ENCODE measurements around the gene ITPKC.
"Not testable (repeated sequence)": the region's sequence is repeated elsewhere in the genome, so short reads cannot be mapped to it uniquely, and the experiment has no call there.

The ITPKC gene

DNA sequence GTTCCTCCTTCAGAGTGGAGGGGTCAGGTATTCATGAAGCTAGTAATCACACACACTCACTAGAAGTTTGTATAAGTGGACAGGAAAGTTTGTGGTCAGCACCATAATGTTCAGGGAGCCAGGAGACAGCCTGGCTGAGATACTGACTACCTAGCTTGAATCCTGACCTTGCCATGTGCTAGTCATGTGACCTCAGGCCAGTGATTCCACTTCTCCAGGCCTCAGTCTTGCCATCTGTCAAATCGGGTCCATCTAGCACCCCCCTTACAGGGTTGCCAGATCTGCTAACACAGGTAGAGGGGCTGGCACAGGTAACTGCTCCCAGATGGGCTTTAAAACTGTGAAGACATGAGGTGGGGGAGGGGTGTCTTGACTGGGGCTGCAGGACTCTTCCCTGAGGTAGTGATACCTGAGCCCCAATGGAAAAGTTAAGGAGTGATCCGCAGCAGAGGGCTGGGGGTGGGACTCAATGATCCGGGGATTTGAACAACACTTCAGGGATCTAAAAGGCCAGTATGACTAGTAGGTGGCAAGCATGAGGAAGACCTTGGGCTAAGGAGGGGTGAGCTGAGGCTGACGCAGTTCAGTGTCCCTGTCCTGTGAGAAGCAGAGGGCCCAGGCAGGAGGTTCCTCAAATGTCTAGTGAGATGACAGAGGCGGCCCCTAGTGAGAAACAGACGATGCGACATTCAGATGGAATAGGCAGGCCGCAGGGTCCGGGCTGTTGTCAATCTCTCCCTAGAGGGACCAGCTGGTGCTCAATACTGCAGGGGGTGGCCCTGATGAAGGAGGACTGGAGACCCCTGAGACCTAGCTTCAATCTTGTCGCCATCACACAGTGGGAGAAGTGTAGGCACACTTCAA lies 24.8 kb downstream of the ITPKC start:
- no peak for DNase-seq (ENCODE audit: low read depth)

DNA sequence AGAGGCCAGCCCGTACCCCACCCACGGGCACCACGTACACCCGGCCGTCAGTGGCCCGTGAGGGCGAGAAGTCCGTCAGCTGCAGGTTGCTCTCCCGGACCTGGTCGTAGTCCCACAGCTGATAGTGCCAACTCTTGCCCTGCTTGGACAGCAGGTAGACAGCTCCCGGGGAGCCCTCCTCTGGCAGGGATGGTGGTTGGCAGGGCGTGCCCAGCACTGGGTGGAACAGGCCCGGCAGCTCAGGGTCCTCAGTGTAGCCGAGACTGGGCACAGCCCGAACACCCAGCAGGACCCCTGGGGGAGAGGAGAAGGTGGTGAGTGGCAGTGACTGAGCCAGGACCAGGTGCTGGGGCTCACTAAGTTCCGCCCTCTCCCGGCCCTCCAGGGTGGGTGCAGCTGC lies 25.6 kb downstream of the ITPKC start:
- DNase-seq (ENCODE audit: low read depth): no peak

DNA sequence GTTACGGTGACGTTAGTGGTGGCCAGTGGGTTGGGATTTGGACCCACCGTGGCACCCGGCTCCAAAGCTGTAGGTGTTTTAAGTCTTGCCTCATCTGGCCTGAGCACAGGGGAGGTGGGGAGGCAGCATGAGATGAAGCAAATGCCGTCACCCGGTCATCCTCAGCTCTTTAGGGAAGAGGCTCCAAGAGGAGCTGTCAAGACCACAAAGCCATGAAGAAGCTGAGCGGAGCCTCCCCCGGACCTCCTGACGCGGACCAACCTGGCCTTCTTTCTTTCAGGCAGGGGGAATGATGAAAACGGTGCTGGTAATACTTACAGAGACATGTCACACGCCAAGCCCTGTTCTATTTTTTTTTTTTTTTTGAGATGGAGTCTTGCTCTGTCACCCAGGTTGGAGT lies 26.0 kb downstream of the ITPKC start:
- DNase-seq (ENCODE audit: low read depth): no peak

DNA sequence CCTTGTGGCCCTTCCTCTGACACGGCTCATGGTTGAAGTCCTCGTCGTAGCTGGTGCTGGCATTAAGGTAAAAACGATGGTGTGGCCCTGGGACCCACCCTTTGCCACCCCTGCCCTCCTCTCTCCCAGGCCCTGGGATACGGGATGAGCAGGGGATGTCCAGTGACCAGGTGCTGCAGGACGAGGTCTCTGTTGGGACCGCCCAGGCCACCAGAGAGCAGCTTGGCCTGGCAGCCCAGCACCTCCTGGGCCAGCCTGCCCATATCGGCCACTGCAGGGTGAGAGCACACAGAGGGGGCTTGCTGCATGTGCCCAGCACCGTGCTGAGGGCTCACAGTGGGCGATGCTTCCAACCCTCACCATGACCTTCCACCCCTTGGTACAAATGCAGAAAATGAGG lies 27.0 kb downstream of the ITPKC start:
- DNase-seq (ENCODE audit: low read depth): no peak

DNA sequence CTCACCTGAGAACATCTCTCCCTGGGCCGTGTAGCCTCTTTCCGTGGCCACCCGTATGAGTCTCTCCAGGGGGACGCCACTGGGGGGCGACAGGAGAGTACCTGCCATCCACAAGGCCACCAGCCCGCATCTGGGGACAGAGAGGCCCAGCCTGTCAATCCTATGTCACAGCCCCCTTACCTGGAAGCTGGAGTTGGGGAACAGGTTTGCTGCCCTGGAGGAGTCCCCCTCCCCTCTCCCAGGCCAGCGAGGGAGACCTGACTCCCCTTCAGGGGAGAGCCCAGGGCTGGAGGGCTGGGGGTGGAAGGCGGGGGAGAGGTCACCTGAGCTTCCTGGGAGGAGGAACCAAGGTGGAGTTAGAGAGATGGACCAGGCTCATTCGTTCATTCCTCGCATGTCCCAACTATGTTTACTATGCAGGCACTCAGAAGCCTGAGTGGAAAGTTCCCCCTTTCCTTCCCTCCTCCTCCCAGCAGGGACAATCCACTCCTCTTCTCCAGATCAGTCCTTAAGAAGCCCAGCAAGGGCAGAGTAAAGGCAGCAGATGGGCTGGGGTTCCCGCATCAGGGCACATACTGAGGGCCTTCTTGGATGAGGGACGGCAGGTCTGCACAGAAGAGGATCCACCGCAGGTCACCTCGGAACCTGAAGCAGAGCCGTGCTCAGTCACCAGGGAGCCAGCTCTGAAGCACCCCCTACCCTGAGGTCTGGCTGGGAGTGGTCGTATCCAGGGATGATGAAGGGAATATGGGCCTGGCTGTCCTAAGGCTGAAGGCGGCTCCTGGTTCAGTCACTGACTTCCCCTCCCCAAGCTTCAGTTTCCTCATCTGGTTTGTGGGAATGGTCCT lies 27.9 kb downstream of the ITPKC start:
- no peak for DNase-seq (ENCODE audit: low read depth)

DNA sequence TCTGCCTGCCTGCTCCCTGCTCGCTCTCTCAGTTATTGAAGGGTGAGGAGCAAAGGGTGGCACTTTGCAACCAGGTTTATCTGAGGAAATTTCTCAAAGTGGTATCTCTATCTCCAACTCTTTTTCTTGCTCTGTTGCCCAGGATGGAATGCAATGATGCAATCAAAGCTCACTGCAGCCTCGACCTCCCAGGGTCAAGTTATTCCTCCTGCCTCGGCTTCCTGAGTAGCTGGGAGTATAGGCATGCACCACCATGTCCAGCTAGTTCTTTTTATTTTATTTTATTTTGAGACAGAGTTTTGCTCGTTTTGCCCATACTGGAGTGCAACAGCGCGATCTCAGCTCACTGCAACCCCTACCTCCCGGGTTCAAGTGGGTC lies 28.5 kb downstream of the ITPKC start:
- no peak for DNase-seq (ENCODE audit: low read depth)

DNA sequence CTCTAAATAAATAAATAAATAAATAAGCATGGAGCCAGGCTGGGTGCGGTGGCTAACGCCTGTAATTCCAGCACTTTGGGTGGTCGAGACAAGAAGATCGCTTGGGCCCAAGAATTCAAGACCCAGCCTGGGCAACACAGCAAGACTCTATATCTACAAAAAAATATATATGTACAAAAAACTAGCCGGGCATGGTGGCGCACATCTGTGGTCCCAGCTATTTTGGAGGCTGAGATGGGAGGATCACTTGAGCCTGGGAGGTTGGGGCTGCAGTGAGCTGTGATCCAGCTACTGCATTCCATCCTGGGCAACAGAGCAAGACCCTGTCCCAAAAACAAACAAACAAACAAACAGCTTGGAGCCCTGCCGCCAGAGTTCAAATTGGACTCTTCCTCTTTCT lies 30.6 kb downstream of the ITPKC start:
- no peak for DNase-seq (ENCODE audit: low read depth)

DNA sequence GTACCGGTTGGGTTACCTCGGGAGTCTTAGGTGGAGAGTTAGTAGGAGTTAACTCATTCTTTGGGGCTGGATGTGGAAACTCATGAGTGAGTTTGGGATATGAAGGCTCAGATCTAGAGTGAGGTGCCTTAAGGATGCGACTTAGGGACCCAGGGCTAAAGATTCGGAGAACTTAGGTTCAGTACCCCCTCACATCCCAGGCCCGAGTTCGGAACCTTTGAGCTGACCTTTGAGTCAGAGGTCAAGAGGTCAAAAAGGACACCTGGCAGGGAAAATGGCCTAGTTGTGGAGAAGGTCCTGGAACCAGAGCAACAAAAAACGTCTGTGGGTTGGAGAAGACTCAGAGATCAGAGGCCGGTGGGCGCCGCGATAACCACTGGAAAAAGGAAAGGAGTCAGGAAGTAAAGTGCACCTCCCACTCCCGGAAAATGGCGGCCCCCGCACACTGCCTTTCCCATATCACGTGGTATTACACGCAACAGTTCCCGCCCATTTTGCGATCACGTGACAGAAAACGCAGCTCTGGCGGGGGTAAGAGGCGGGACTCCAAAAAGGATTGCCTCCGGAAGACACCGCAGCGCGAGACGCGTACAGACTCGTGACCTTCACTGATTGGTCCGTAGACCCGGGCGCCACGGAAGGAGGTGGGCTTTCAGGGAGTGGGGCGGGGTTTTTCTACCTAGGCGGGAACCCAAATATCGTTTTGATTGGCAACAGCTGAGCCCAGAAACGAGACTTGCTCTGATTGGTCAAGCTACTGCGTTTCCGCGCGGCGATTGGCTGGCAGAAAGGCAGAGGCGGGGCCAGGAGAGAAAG lies 33.4 kb downstream of the ITPKC start, which contains the start of gene ACTMAP:
TSS of gene ACTMAP (minus strand) at position 420 of the 816 bp plus-strand sequence. CDS start 674 bp downstream, outside the sequence.
- DNase-seq (ENCODE audit: low read depth): peak; percentile 99

DNA sequence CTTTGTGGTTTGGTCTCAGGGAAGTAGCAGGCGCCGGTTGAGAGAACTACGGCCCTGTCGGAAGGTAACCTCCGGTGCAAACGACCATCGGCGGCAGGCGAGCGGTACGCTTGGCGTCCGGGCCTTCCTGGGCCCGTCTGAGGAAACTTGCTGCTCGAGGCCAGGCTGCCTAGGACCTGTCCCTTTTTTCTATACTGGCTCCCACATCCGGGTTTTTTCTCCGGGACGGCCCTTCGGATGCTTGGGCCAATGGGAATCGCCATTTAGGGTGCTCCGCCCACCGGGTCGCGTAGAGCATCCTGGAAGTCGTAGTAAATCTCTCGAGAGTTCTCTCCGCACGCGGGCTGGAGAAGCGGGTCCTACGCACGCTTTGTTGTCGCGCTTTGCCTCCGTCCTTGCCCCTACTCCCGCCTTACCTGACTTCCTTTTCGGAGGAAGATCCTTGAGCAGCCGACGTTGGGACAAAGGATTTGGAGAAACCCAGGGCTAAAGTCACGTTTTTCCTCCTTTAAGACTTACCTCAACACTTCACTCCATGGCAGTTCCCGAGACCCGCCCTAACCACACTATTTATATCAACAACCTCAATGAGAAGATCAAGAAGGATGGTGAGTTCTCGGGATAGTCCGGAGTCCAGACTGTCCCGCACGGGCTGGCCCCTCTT lies 34.1 kb downstream of the ITPKC start, which contains the start of gene SNRPA:
TSS of gene SNRPA (plus strand) at position 330 of the 664 bp plus-strand sequence. CDS start at position 536, 206 bp downstream.
- peak; percentile 93 for DNase-seq (ENCODE audit: low read depth)

DNA sequence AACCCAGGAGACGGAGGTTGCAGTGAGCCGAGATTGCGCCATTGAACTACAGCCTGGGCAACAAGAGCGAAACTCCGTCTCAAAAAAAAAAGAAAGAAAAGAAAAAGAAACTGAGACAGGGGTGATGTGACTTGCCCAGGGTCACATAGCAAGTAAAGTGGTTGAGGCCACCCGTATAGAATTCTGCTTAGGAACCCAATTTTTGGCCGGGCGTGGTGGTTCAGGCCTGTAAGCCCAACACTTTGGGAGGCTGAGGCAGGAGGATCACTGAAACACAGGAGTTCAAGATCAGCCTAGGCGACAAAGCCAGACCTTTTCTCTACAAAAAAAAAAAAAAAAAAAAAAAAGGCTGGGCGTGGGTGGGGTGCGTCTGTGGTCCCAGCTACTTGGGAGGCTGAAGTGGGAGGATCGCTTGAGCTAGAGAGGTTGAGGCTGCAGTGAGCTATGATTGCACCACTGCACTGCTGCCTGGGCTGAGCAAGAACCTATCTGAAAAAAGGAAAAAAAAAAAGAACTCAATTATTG lies 35.4 kb downstream of the ITPKC start:
- no peak for DNase-seq (ENCODE audit: low read depth)

DNA sequence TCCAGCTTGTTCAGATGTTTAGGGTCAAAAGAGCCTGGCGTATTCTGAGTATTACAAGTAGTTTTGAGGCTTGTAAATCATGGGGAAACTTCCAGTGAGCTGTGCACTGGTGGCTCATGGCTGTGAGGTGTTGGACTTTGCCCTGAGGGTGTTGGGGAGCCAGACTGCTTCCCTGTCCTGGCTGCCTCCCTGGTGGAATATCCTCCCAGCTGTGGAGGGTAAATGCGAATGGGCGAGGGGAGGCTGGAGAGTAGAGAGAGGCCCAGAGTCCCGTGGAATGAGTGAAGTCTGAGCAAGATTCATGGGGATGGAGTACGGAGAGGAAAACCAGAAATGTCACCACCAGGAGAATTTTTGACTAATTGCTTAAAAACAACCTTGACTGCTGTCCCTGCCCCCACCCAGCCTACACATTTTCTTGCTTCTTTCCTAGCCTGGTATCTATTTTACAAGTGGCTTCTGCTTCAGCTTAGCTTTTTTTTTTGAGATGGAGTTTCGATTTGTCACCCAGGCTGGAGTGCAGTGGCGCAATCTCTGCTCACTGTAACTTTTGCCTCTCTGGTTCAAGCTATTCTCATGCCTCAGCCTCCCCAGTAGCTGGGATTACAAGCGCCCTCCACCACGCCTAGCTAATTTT lies 37.8 kb downstream of the ITPKC start:
- DNase-seq (ENCODE audit: low read depth): no peak

DNA sequence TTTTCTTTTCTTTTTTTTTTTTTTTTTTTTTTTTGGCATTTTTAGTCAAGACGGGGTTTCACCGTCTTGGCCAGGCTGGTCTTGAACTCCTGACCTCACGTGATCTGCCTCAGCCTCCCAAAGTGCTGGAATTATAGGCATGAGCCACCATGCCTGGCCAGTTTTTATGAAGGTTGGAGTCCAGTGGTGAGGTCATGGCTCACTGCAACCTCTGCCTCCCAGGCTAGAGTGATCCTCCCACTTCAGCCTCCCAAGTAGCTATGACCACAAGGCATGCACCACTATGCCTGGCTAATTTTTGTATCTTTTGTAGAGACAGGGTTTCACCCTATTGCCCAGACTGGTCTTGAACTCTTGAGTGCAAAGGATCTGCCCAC lies 38.3 kb downstream of the ITPKC start:
- DNase-seq (ENCODE audit: low read depth): no peak

DNA sequence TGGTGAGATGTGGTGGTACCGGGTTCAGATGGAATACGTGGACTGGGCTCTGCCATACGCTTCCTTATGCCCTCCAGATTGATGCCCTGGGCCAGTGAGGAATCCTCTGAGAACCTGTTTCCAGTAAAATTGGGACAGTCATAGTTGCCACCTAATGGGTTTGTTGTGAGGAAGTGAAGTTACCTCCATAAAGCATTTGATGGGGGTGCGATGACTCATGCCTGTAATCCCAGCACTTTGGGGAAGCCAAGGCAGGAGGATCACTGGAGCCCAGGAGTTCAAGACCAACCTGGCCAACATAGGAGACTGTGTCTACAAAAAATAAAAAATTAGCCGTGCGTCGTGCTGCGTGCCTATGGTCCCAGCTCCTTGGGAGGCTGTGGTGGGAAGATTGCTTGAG lies 38.9 kb downstream of the ITPKC start:
- DNase-seq (ENCODE audit: low read depth): no peak

DNA sequence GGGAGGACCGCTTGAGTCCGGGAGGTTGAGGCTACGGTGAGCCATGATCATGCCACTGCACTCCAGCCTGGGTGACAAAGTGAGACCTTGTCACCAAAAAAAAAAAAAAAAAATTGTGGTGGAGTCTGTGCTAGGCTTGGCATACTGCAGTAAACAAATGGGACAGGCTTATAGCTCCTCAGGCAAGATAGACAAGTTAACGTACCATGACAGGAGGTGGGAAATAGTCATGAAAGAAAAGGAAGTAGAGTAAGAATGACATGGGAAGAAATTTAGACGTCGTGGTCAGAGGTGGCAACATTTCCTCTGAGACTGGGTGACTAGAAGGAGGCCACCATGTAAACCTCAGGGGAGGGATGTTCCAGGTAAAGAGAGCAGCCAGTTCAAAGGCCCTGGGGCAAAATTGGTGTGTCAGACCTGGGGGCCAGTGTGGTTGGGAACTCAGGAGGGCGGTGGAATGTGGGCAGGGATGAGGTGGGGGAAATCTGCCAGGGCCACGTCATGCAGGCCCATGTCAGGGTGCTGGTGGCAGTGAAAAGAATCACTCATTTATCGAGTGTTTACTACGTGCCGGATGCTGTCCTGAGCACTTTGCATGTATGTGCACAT lies 39.7 kb downstream of the ITPKC start:
- no peak for DNase-seq (ENCODE audit: low read depth)

DNA sequence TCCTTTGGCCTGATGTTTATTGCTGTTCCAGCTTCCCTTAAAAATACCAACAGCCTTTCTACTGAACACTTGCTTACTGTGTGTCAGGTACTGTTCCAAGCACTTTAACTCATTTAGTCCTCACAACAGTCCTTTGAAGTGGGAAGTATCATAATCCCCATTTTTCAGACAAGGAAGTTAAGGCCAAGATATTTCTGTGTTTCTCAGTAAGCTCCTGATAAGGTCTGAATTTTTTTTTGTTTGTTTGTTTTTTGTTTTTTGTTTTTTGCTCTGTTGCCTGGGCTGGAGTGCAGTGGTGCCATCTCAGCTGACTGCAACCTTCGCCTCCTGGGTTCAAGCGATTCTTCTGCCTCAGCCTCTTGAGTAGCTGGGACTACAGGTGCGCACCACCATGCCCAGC lies 41.6 kb downstream of the ITPKC start:
- no peak for DNase-seq (ENCODE audit: low read depth)

DNA sequence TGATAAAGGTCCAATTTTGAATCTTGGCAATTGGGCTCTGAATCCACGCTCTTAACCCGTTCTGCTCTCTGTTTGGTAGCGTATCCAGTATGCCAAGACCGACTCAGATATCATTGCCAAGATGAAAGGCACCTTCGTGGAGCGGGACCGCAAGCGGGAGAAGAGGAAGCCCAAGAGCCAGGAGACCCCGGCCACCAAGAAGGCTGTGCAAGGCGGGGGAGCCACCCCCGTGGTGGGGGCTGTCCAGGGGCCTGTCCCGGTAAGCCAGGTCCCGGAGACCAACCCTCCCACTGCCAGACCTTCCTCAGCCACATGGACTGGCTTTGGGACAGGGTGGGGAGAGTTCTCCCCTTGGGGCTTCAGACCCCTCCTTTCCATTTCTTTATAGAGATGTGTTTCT lies 42.4 kb downstream of the ITPKC start:
- DNase-seq (ENCODE audit: low read depth): no peak

DNA sequence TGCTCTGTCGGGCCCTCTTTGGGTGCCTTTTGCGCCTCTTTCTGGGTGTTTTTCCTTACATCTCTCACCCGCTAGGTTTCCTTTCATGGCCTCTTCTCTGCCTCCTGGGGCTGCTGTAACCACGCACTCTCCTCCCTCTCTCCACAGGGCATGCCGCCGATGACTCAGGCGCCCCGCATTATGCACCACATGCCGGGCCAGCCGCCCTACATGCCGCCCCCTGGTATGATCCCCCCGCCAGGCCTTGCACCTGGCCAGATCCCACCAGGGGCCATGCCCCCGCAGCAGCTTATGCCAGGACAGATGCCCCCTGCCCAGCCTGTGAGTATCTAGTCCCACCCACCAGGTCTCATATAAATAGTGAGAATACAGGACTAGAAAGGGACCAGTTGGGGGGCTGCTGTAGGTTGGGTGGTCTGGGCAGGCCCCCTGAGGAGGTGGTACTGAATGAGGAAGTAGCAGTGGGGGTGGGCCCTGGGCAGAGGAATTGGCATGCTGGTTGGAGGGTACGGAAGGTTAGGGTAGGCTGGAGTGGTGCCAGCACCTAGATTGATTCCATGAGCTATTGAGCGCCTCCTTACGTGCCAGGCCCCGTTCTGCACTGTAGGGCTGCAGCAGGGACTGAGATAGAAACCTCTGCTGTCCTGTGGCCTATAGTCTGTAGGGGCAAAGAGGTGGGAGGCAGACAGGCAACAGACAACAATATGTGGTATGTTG lies 46.0 kb downstream of the ITPKC start:
- no peak for DNase-seq (ENCODE audit: low read depth)

DNA sequence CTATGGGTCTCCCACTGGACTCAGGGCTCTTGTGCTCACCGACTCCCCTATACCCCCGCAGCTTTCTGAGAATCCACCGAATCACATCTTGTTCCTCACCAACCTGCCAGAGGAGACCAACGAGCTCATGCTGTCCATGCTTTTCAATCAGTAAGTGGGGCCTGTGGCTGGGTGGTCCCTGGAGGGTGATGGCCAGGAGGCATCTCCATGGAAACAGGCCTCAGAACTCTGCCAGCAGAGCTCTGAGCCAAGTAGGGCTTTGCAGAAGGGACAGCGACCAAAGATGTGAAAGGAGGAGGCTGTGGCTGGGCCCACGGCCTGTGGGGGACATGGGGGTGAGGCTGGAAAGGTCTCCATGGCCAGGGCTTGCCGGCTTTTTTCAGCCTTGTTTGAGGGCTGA lies 46.6 kb downstream of the ITPKC start:
- no peak for DNase-seq (ENCODE audit: low read depth)

DNA sequence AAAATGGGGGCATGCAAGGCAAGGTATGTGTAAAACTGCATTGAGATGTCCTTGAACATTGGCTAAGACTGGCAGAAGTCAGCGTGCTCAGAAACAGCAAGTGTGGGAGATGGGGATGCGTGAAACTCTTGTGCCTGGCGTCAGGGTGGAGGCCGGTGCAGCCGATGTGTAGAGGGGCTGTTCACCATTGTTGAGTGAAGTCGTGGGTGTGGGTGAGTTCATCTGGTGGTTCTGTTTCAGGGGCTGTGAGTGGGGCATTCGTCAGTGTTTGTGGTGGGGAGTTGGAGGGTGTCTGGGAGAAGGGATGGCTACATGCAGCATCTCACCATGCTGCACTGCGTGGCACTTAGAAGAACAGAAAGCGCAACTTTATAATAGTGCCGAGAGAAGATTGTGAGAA lies 47.1 kb downstream of the ITPKC start:
- DNase-seq (ENCODE audit: low read depth): no peak

DNA sequence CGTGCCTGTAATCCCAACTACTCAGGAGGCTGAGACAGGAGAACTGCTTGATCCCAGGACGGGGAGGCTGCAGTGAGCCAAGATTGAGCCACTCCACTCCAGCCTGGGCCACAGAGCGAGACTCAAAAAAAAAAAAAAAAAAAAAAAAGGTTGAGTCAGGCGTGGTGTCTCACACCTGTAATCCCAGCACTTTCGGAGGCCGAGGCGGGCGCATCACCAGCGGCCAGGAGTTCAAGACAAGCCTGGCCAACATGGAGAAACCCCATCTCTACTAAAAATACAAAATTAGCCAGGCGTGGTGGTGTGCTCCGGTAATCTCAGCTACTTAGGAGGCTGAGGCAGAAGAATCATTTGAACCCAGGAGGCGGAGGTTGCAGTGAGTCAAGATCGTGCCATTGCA lies 49.5 kb downstream of the ITPKC start:
- DNase-seq (ENCODE audit: low read depth): not testable (repeated sequence)

All from stimulated activated CD8-positive, alpha-beta memory T cell treated with anti-CD3 and anti-CD28 coated beads, Interleukin-12 subunit alpha, Interleukin-12 subunit beta, amount 100 ng/mL, for 1 hour (primary cell).